Anterior cingulate cortex (tissue), 58 donors: ENCODE results near the gene TRPM5.

Experiments
- DNase-seq, 58 donors: peaks; one replicate each; lab custom pipeline; 2025; lab: John Stamatoyannopoulos, UW

Gene TRPM5

DNA sequence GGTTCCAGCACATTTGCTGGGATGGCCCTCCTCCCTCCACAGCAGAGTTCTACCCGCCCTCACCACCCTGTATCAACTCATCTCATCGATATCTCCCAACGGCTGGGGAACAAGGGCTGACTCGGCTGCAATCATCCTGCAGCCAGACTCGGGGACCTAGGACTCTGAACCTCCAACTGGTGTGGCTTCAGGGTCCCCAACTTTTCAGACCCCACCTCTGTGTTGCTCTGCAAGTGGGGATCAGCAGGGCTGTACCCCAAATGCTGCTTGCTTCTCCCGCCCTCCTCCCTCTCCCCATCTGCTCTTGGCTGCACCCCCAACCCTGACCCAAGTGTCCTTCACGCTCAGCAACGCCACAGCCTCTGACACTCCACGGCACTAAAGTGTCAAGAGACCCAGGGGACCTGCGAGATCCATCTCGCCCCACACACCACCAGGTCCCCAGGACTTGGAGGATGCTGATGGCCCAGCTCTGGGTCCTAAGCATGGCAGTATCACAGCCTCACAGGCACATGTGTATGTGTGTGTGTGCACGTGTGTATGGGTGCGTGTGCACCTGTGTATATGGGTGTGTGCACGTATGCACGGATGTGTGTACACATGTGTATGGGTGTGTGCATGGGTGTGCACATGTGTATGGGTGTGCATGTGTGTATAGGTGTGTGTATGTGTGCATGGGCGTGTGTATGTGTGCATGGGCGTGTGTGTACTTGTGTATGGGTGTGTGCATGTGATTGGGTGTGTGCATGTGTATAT, 26.9 kb upstream of the TRPM5 start:
- no peak for DNase-seq

DNA sequence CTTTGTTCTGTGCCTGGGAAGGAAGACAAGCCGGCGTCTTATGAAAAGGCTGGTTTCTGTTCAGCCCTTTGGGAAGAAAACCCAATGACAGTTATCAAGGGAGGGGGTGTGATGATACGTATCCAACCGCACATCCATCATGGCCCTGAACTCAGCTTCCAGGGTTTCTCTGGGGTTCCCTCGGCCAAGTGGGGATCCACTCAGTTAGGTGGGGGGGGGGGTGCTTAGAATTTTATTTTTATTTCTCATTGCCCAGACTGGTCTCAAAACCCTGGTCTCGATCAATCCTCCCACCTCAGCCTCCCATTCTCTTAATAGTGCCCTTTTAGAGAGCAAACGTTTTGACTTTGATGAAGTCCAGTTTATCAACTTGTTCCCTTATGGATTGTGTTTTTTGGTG, 26.2 kb upstream of the TRPM5 start:
- DNase-seq: no peak

GRCh38 chr11:2468363-2469235, 24.3 kb upstream of the TRPM5 start:
- DNase-seq: no peak

DNA sequence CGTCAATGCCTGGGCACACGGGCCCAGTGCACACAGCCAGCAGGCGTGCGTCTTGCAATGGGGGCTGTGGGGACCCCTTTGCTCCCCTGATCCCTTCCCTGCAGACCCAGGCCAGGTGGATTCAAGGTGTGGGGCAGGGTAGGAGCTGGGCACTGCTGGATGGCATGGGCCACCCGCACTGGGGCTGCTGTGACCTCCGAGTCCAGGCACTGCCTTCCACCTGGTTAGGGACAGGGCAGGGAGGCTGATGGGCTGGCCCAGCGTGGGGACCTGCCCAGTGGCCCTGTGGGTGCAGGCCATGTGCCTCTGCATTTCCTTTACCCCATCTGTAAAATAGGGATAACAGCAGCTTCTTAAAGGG, 23.4 kb upstream of the TRPM5 start:
- DNase-seq: no peak

DNA sequence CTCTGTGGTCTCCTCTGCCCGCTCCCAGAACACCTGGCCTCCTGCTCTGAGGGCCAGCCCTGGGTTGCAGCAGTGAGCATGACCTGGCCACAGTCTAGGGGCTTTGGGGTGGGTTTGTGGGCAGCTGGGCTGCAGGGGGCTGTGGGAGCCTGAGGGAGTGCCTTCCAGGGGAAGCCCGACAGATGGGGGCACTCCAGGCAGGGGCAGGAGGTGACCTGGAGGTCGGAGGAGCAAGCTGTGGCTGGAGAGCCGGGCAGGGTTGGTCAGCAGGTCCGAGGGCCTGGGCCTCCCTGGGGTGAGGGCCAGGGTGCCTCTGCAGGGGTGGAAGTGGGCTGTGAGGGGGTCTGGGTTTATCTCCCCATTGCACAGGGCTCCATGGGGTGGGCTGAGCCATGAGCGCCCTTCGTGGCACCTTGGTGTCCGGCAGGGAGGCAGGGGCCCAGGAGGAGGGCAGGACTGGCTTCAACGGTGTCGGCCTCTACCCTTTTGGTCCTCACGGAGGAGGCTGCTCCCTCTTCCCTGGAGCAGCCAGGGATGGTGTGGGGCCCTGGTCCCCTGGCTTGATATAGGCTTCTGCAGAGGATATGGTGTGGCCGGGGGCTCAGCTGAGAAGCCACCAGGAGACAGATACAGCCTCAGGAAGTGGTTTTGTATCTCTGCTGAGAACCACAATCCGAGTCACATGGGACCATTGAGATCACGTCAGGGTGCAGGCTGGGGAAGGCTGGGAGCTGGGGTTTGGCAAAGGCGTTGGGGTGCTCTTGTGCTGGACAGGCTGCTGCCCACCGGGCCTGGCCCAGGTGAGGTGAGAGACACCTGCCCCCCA, 22.8 kb upstream of the TRPM5 start:
- DNase-seq: no peak

DNA sequence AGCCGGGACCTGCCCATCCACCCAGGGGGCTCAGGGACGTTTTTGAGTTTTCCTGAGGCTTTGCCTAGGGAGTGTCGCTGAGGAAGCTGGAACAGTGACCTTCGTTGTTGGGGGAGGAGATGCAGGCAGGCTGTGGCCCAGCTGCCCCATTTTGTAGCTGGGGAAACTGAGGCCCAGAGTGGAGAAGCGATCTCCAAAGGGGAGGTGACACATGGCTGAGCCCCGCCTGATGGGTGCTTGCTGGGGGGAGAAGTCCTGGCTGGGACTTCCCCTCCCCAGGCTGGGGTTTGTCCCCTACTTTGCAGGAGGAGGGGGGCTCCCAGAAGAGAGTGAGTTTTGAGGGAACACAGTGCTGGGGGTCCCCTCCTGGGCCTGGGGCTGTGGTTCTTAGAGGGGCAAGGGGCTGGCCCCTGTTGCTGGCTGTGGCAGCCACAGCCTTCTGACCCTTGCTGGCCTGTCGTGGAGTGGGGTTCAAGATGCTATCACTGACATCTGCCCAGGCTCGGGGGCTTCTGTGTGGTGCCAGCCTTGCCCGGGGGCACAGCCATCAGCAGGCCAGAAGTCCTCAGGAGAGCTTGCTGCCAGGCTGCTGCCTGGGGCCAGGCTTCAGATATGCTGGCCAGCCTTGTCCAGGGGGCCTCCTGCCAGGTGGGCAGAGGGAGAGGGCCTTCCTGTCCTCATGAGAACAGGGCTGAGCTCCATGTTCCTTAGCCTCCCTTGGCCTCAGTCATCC, 21.9 kb upstream of the TRPM5 start:
- no peak for DNase-seq

GRCh38 chr11:2465202-2466068, 21.1 kb upstream of the TRPM5 start:
- no peak for DNase-seq

- no peak for DNase-seq
These were observed 20.3 kb upstream of the TRPM5 start for GRCh38 chr11:2464451-2465165.

- no peak for DNase-seq
These were observed 19.5 kb upstream of the TRPM5 start for GRCh38 chr11:2463766-2464277.

DNA sequence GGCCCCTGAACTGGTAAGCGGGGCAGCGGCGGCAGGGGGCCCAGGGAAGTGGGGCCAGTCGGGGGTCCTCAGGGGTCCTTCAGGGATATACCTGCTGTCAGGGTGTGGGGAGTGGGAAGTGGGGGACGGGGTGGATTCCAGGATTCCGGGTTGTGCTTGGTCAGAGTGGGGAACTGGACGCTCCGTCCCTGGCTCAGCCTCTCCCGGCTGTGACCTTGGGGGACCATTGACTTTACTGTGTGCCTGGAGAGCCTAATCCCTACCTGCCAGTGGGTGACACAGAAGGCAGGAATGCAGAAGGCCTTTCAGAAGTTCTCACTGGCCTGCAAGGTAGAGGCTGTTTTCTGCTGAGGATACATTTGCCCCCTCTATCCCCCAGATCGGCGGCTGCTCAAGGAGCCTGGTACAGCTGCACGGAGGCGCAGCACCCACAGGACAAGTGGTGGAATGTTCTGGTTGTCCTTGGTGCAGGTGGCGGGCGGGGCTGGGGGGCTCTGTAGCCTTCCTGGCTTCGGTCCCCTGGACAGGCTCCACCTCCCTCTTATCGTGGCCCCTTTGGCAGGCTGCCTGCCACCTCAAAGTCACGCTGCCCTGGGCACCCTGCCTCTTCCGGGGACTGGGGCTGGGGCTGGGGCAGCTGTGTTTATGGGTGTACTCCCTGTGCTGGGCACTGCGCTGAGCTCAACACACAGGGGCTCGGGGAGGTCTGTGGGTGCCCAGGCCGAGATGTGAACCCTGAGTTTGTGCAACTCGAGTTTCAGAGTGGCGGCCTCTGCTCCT, 18.9 kb upstream of the TRPM5 start:
- no peak for DNase-seq

- DNase-seq: no peak
These were observed 18.2 kb upstream of the TRPM5 start for GRCh38 chr11:2462543-2462985.

- no peak for DNase-seq
These were observed 17.7 kb upstream of the TRPM5 start for GRCh38 chr11:2461956-2462542.

- DNase-seq: no peak
These were observed 17.1 kb upstream of the TRPM5 start for GRCh38 chr11:2461253-2461955.

- DNase-seq: no peak
These were observed 16.4 kb upstream of the TRPM5 start for GRCh38 chr11:2460540-2461252.

GRCh38 chr11:2459796-2460531, 15.7 kb upstream of the TRPM5 start:
- no peak for DNase-seq
